ENCODE results near the gene CDK5RAP2.

CDK5RAP2 gene

DNA sequence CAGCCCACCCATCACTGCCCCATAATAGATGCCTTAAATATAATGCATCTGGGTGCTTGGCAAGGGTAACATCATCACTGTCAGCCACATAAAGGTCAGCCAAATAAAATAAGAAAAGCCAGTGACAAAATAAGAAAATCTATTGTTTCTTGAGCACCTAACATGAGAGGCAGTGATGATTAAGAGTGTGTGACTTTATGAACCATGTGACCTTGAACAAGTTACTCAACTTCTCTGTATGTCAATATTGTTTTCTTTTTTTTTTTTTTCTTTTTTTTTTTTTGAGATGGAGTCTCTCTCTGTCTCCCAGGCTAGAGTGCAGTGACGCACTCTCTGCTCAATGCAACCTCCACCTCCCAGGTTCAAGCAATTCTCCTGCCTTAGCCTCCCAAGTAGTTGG is 98.7 kb downstream of the CDK5RAP2 start:
- in situ Hi-C loops (cut with MboI; ENCODE audit: low pct_unique_long_range_greater_than_20kb, low sequenced_read_pairs, unreplicated experiment): no loop called here
- no peak for DNase-seq (ENCODE audit: low spot score)
- TF ChIP-seq, protein P1, sequence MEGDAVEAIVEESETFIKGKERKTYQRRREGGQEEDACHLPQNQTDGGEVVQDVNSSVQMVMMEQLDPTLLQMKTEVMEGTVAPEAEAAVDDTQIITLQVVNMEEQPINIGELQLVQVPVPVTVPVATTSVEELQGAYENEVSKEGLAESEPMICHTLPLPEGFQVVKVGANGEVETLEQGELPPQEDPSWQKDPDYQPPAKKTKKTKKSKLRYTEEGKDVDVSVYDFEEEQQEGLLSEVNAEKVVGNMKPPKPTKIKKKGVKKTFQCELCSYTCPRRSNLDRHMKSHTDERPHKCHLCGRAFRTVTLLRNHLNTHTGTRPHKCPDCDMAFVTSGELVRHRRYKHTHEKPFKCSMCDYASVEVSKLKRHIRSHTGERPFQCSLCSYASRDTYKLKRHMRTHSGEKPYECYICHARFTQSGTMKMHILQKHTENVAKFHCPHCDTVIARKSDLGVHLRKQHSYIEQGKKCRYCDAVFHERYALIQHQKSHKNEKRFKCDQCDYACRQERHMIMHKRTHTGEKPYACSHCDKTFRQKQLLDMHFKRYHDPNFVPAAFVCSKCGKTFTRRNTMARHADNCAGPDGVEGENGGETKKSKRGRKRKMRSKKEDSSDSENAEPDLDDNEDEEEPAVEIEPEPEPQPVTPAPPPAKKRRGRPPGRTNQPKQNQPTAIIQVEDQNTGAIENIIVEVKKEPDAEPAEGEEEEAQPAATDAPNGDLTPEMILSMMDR (IDR thresholded peaks at IDR 0.05; ENCODE audit: extremely low read depth, insufficient read depth, missing control alignments): no peak

DNA sequence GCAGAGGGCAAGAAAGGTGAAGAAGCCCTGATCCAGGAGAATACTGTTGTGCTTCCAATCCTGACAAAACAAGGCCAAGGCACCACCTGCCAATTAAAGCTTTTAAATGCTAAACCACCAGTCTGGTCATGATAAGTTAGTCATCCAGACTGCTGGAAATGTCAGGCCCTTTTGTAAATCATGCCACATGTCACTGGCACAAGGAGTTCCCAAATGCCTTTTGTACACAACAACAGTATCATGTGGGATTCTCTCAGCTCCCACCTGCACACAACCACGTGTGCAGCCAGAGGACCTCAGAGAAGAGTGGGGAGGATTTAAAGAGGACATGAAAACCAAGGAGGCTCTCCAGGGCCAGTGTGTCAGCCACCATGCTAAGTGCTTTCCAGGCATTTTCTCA is 99.3 kb downstream of the CDK5RAP2 start:
- in situ Hi-C loops (cut with MboI; ENCODE audit: low pct_unique_long_range_greater_than_20kb, low sequenced_read_pairs, unreplicated experiment): no loop called here
- DNase-seq (ENCODE audit: low spot score): no peak
- TF ChIP-seq, protein P1 (IDR thresholded peaks at IDR 0.05; ENCODE audit: extremely low read depth, insufficient read depth, missing control alignments): no peak

DNA sequence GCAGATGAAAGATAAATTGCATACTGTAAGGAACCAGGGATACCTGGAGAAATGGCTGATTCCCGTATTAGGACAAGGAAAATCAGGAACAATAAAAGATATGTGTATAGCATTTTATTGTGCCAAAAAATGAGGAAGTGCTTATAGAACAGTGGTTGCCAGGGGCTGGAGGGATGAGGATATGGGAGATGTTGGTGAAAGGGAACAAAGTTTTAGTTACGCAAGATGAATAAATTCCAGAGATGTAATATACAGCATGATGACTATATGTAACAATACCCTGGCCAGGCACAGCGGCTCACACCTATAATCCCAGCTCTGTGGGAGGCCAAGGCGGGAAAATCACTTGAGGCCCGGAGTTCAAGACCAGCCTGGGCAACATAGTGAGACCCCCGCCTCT is 101.8 kb downstream of the CDK5RAP2 start:
- no peak for DNase-seq (ENCODE audit: low spot score)
- in situ Hi-C loops (cut with MboI; ENCODE audit: low pct_unique_long_range_greater_than_20kb, low sequenced_read_pairs, unreplicated experiment): no loop called here
- TF ChIP-seq, protein P1 (IDR thresholded peaks at IDR 0.05; ENCODE audit: extremely low read depth, insufficient read depth, missing control alignments): no peak

DNA sequence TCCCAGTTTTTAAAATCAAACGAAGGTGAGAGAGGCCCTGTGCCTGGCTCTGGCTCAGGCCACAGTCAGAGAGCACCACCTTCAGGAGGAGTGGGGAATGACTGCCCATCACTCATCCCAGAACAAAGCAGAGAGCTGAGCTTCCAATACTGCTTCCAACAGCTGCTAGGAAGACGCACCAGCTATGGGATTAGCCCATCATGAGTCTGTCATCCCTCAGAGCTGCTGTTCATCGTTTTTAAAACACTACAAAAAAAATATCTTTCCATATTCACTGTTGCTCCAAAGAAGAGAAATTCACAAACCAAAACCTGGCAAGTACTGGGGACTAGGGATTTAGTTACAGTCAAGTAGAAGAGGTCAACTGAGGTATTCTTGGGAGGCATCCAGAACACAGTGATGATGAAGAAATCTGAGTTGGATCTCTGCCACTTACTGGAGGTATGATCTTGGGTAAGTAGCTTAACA is 102.4 kb downstream of the CDK5RAP2 start:
- TF ChIP-seq, protein P1 (IDR thresholded peaks at IDR 0.05; ENCODE audit: extremely low read depth, insufficient read depth, missing control alignments): peak; percentile 82

DNA sequence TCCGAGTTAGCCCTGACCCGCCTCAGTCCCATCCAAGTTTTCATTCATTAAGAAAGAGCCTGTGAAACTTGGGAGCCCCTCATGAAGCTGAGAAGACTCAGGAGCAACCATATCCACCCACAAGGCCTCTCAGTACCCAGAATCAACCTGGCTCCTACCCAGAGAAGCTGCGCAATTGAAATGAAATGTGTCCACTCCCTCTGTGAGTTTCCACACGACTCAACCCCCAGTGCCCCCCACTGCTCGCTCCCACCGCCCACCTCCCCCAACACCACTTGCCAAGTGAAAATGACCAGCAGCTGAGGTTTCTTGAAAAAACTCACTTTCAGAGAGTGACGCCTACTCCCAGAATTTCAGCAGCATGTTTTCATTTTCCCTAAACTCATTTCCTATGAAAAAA is 104.6 kb downstream of the CDK5RAP2 start:
- TF ChIP-seq, protein P1 (IDR thresholded peaks at IDR 0.05; ENCODE audit: extremely low read depth, insufficient read depth, missing control alignments): no peak
- DNase-seq (ENCODE audit: low spot score): no peak
- in situ Hi-C loops (cut with MboI; ENCODE audit: low pct_unique_long_range_greater_than_20kb, low sequenced_read_pairs, unreplicated experiment): no loop called here

More for the DNA sequence above, 102.4 kb downstream of the CDK5RAP2 start:
- peak; percentile 26 for DNase-seq (ENCODE audit: low spot score)
- in situ Hi-C loops (cut with MboI; ENCODE audit: low pct_unique_long_range_greater_than_20kb, low sequenced_read_pairs, unreplicated experiment): no loop called here

DNA sequence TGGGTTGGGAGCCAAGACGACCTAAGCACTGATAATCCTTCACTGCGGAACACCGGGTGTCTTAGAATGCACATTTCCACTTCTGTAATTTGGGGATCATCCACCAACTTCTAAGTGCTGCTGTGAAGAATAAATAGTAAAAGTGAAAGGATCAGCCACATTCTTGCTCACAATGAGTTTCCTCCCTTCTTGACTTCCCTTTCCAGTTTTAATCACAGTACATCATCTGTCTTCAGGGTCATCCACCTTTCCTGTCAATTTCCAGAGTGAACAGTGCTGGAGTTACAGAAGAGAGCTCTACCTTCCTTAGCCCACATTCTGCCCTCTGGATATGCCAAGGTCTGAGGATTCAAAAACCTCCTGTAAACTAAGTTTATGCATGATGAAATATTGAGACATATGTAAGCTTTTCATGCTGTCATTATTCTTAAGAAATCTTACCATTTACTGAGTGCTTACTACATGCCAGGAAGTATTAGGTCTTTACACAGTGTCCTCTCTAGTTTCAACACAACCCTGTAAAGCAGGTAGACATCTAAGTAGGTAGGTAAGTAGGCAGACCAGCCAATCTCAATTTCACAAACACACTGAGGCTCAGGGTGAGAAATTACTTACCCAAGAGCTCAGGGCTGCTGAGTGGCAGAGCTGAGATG is 105.2 kb downstream of the CDK5RAP2 start:
- TF ChIP-seq, protein P1 (IDR thresholded peaks at IDR 0.05; ENCODE audit: extremely low read depth, insufficient read depth, missing control alignments): no peak
- no peak for DNase-seq (ENCODE audit: low spot score)
- in situ Hi-C loops (cut with MboI; ENCODE audit: low pct_unique_long_range_greater_than_20kb, low sequenced_read_pairs, unreplicated experiment): no loop called here

Data from GM13977 (cell line).